Measurements from ENCODE around the gene MCRIP2. TPM values are rescaled to one million over a fixed set of nuclear protein-coding genes. Genes with fewer than 3 reads are reported as not detected.

Gene MCRIP2
- total RNA-seq, 1 donor from 2014 or later = 27.0 TPM

DNA sequence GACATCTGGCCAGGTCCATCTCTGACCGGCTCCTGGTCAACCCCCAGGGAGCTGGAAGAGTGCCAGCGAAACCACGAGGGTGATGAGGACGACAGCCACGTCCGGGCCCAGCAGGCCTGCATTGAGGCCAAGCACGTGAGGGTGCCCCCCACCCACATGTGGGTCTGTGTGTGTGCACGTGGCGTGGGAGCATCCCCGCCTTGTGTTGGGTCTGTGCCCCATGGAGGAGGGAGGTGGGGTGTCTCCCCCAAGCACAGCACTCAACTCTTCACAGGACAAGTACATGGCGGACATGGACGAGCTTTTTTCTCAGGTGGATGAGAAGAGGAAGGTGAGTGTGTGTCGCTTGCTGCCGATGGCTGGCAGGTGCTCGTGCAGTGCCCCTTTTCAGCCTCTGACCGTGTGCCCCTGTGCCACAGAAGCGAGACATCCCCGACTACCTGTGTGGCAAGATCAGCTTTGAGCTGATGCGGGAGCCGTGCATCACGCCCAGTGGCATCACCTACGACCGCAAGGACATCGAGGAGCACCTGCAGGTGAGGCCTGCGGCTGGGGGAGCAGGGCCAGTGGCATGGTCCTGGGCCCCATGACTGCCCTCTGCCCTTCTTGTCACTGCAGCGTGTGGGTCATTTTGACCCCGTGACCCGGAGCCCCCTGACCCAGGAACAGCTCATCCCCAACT is 40.3 kb downstream of the MCRIP2 start:
- DNase-seq (ENCODE audit: extremely low spot score in 2 of 2) = no peak
- Histone ChIP-seq H3K4me1 (peaks cover 66% of the 10 kb centered on the region), H3K27ac (no peak overlapping the region), H3K36me3 (peaks cover 0 to 26% of the 10 kb centered on the region in 2 donors), H3K4me3 (peak overlapping the region in 1 of 2 donors; percentile 83), H3K27me3 (no peaks in the 10 kb centered on the region), H3K9me3 (no peaks in the 10 kb centered on the region)
- intact Hi-C loops (cut with DNase I) = no loop called here
- no peak for TF ChIP-seq POLR2A (IDR thresholded peaks at IDR 0.05)
- no peak for TF ChIP-seq POLR2AphosphoS5 (IDR thresholded peaks at IDR 0.05; ENCODE audit: insufficient read depth in 1 of 2, low read depth in 1 of 2)
- TF ChIP-seq, protein P1, sequence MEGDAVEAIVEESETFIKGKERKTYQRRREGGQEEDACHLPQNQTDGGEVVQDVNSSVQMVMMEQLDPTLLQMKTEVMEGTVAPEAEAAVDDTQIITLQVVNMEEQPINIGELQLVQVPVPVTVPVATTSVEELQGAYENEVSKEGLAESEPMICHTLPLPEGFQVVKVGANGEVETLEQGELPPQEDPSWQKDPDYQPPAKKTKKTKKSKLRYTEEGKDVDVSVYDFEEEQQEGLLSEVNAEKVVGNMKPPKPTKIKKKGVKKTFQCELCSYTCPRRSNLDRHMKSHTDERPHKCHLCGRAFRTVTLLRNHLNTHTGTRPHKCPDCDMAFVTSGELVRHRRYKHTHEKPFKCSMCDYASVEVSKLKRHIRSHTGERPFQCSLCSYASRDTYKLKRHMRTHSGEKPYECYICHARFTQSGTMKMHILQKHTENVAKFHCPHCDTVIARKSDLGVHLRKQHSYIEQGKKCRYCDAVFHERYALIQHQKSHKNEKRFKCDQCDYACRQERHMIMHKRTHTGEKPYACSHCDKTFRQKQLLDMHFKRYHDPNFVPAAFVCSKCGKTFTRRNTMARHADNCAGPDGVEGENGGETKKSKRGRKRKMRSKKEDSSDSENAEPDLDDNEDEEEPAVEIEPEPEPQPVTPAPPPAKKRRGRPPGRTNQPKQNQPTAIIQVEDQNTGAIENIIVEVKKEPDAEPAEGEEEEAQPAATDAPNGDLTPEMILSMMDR (IDR thresholded peaks at IDR 0.05) = no peak

DNA sequence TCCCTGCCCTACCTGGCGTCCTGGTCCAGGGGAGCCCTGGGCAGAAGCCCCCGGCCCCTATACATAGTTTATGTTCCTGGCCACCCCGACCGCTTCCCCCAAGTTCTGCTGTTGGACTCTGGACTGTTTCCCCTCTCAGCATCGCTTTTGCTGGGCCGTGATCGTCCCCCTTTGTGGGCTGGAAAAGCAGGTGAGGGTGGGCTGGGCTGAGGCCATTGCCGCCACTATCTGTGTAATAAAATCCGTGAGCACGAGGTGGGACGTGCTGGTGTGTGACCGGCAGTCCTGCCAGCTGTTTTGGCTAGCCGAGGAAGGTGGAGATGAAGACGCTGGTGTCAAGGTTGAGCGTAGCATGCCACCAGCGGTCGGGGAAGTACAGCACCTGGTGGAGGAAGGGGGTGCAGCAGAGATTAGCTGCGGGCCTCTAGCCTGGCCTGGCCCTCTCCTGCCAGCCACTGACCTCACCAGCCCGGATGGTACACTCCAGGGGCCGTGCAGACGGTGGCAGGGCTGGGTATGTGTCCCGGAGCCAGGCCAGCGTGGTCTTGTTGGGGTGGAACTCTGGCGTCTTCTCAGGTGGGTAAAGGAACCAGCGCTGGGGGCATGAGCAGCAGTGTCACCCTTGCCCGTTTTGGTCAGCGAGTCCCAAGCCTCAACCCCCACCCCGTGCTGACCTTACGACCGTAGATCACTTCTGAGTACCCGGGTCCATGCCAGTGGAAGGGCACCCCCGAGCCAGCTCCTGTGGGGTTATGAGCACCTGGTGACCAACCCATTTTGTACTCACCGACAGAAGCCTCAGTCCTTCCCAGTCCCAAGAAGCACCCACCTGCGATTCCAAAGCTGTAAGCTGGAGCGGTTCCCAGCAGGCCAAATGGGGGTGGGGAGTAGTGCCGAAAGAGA is 41.1 kb downstream of the MCRIP2 start:
- Histone ChIP-seq H3K4me1 (peaks cover 58% of the 10 kb centered on the region), H3K27ac (no peak overlapping the region), H3K9me3 (no peaks in the 10 kb centered on the region), H3K4me3 (peak overlapping the region in 1 of 2 donors; percentile 60), H3K36me3 (peaks cover 0 to 29% of the 10 kb centered on the region in 2 donors), H3K27me3 (no peaks in the 10 kb centered on the region)
- intact Hi-C loops (cut with DNase I) = no loop called here
- DNase-seq (ENCODE audit: extremely low spot score in 2 of 2) = no peak
- TF ChIP-seq POLR2A (IDR thresholded peaks at IDR 0.05) (no peak), POLR2AphosphoS5 (IDR thresholded peaks at IDR 0.05; ENCODE audit: insufficient read depth in 1 of 2, low read depth in 1 of 2) (no peak)
- TF ChIP-seq, protein P1 (IDR thresholded peaks at IDR 0.05) = no peak

DNA sequence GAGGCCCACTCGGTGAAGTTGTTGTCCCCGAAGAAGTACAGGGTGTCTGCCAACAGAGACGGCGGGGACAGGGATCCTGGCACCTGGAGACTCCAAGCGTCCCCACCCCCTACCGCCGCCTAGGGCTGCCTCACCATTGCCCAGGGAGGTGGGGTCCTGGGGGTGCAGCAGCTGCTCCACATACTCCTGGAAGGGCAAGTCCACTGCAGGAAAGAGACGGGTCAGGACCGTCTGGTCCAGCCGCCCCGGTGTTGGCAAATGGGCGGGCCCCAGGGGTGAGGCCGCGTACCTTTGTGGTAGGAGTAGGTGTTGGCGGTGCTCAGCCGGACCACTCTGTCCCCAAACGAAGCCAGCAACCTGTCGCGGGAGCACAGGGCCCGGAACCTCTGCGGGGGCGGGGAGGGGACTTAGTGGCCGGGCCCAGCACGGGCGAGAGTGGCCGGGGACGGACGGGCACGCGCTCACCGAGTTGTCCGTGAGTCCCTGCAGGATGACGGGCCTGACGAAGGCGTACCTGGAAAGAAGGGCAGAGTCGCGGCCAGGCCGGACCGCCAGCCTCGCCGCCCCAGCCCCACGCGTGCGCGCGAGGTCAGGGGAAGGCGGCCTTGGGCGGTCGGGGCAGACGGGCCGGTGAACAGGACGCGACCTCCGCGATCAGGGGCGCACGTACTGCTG is 41.9 kb downstream of the MCRIP2 start:
- TF ChIP-seq POLR2A (IDR thresholded peaks at IDR 0.05) (no peak), POLR2AphosphoS5 (IDR thresholded peaks at IDR 0.05; ENCODE audit: insufficient read depth in 1 of 2, low read depth in 1 of 2) (no peak)
- TF ChIP-seq, protein P1 (IDR thresholded peaks at IDR 0.05) = no peak
- no peak for DNase-seq (ENCODE audit: extremely low spot score in 2 of 2)
- H3K36me3 ChIP-seq = peaks cover 0 to 29% of the 10 kb centered on the region in 2 donors
- no peaks in the 10 kb centered on the region for H3K27me3 ChIP-seq
- peak overlapping the region; percentile 40 for H3K27ac ChIP-seq
- H3K4me1 ChIP-seq = peaks cover 59% of the 10 kb centered on the region
- intact Hi-C loops (cut with DNase I) = no loop called here
- H3K9me3 ChIP-seq = no peaks in the 10 kb centered on the region
- peak overlapping the region; percentile 60 to 92 for H3K4me3 ChIP-seq

DNA sequence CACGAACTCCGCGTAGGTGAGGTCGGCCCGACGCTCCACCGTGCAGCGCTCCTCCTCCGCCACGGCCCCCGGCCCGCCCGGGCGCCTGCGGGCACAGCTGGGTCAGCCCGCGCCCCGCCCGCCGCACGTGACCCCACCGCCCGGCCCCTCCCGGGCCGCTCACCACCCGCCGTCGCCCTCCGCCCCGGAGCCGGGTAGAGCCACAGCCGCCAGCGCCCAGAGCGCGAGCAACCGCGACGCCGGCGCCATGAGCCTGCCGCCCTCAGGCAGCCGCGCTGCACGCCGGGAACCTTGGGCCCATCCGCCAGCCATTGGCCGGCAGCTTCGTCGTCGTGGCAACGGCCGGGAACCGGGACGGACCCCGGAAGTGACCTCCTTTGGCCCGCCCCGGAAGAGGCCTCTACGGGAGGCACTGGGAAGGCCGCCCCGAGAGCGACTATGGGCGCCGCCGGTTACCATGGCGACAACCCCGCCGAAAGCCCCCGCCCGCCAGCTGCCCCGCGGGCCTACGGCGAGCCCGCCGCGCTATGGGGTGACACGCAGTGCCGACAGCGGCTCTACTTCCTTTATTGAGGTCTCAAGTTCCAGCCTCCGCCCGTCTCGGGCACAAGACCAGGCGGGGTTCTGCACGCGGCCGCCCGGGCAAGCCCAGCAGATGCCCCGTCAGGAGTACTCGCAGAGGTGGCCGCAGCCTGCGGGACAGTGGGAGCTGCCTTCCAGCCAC is 42.6 kb downstream of the MCRIP2 start, which contains the start of gene JMJD8:
JMJD8 (minus strand) TSS at position 264 of the 724 bp plus-strand sequence; CDS start at position 249, 15 bp downstream.
- intact Hi-C loops (cut with DNase I) = no loop called here
- Histone ChIP-seq H3K36me3 (peaks cover 0 to 29% of the 10 kb centered on the region in 2 donors), H3K27me3 (no peaks in the 10 kb centered on the region), H3K4me3 (peak within 1 kb of the TSS; percentile 60 to 92), H3K4me1 (peaks cover 60% of the 10 kb centered on the region), H3K27ac (peak within 1 kb of the TSS; percentile 67), H3K9me3 (no peaks in the 10 kb centered on the region)
- TF ChIP-seq POLR2AphosphoS5 (IDR thresholded peaks at IDR 0.05; ENCODE audit: insufficient read depth in 1 of 2, low read depth in 1 of 2) = peak; percentile 76 to 89
- TF ChIP-seq, protein P1 (IDR thresholded peaks at IDR 0.05) = no peak
- peak in 1 of 2 donors; percentile 15 for TF ChIP-seq POLR2A (IDR thresholded peaks at IDR 0.05)
- DNase-seq (ENCODE audit: extremely low spot score in 2 of 2) = no peak
